GM21528 (cell line): ENCODE data around the gene PLD3.

Experiments
- ATAC-seq: cut with Tn5 transposase; IDR thresholded peaks from one replicate; pipeline ENCODE4 v1.9.1; 2021; ENCODE audit warnings: mild to moderate bottlenecking, moderate library complexity; ENCODE audit not compliant: unreplicated experiment, low FRiP score

The PLD3 gene

GRCh38 chr19:40411125-40411842 lies 62.8 kb downstream of the PLD3 start:
- ATAC-seq, result no peak

- ATAC-seq, result no peak
Measured at GRCh38 chr19:40411958-40412499, 63.5 kb downstream of the PLD3 start.

GRCh38 chr19:40412866-40413265 lies 64.4 kb downstream of the PLD3 start:
- ATAC-seq, result no peak

- no peak for ATAC-seq
Measured at GRCh38 chr19:40413291-40413845, 64.9 kb downstream of the PLD3 start, which contains the start of gene PRX. TSS of gene PRX (minus strand) at chr19:40413378. CDS start at chr19:40407932, 5,446 bp downstream.

- ATAC-seq, result no peak
Measured at GRCh38 chr19:40414542-40415535, 66.3 kb downstream of the PLD3 start.

- ATAC-seq, result no peak
Measured at GRCh38 chr19:40415768-40416167, 67.3 kb downstream of the PLD3 start.

GRCh38 chr19:40416918-40417642 lies 68.6 kb downstream of the PLD3 start:
- no peak for ATAC-seq

- ATAC-seq, result no peak
Measured at GRCh38 chr19:40417643-40417981, 69.1 kb downstream of the PLD3 start.

- ATAC-seq, result no peak
Measured at GRCh38 chr19:40418040-40418439, 69.5 kb downstream of the PLD3 start.

- ATAC-seq, result no peak
Measured at GRCh38 chr19:40419066-40419612, 70.6 kb downstream of the PLD3 start.

- ATAC-seq, result no peak
Measured at GRCh38 chr19:40419780-40420179, 71.3 kb downstream of the PLD3 start.

GRCh38 chr19:40420451-40420765 lies 71.9 kb downstream of the PLD3 start:
- ATAC-seq, result no peak

GRCh38 chr19:40420766-40421765 lies 72.6 kb downstream of the PLD3 start:
- ATAC-seq, result peak; percentile 31

- ATAC-seq, result no peak
Measured at GRCh38 chr19:40421993-40422747, 73.7 kb downstream of the PLD3 start.

GRCh38 chr19:40422748-40423566 lies 74.5 kb downstream of the PLD3 start:
- no peak for ATAC-seq

GRCh38 chr19:40423938-40424337 lies 75.4 kb downstream of the PLD3 start:
- ATAC-seq, result no peak

- no peak for ATAC-seq
Measured at GRCh38 chr19:40424637-40425449, 76.3 kb downstream of the PLD3 start.
